ENCODE measurements around the gene IVD.

The IVD gene

GRCh38 chr15:40377606-40378005 is 28.0 kb upstream of the IVD start:
- no peak for DNase-seq (ENCODE audit: low read depth in 3 of 3)

DNA sequence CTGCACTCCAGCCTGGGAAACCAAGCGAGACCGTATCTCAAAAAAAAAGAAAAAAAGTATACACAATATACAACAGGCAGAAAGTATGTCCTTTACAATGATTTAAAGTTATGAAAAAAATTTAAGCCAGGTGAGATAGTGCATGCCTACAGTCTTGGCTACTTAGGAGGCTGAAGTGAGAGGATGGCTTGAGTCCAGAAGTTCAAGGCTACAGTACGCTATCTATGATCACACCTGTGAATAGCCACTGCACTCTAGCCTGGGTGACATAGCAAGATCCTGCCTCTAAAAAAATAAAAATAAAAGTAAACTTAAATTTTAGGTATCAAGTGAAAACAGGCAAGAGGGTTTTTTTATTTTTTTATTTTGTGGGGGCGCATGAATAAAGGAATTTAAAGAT is 26.2 kb upstream of the IVD start:
- no peak for DNase-seq (ENCODE audit: low read depth in 3 of 3)

DNA sequence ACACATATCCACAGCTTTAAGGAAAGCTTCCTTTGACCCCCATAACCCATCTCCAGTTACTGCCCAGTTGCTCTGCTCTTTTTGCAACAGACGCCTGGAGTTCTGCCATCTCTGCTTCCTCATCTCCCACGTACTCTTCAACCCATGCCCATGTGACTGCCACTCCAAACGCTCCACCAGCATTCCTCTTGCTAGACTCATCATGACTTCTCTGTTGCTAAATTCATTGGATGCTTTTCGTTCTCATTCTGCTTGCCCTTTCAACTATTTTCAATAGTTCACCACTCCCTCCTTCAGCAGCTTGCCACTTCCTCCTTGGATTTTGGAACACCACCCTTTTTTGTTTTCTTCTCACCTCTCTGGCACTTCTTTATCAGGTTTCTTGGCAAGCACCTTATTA is 25.7 kb upstream of the IVD start:
- DNase-seq (ENCODE audit: low read depth in 3 of 3): no peak

GRCh38 chr15:40380636-40381035 is 25.0 kb upstream of the IVD start:
- no peak for DNase-seq (ENCODE audit: low read depth in 3 of 3)

- no peak for DNase-seq (ENCODE audit: low read depth in 3 of 3)
Measured at GRCh38 chr15:40381818-40382529, 23.6 kb upstream of the IVD start.

- DNase-seq (ENCODE audit: low read depth in 3 of 3): peak; percentile 87 to 94 (median 92)
Measured at GRCh38 chr15:40382580-40383456, 22.8 kb upstream of the IVD start, which contains the start of gene KNSTRN. TSS of gene KNSTRN (plus strand) at chr15:40382721. CDS start at chr15:40382836, 115 bp downstream.

- no peak for DNase-seq (ENCODE audit: low read depth in 3 of 3)
Measured at GRCh38 chr15:40386480-40386879, 19.1 kb upstream of the IVD start.

- no peak for DNase-seq (ENCODE audit: low read depth in 3 of 3)
Measured at GRCh38 chr15:40388941-40389823, 16.4 kb upstream of the IVD start.

- no peak for DNase-seq (ENCODE audit: low read depth in 3 of 3)
Measured at GRCh38 chr15:40389824-40390595, 15.6 kb upstream of the IVD start.

- no peak for DNase-seq (ENCODE audit: low read depth in 3 of 3)
Measured at GRCh38 chr15:40392986-40393948, 12.3 kb upstream of the IVD start.

GRCh38 chr15:40397688-40398412 is 7.7 kb upstream of the IVD start:
- DNase-seq (ENCODE audit: low read depth in 3 of 3): no peak

- DNase-seq (ENCODE audit: low read depth in 3 of 3): no peak
Measured at GRCh38 chr15:40398413-40398873, 7.2 kb upstream of the IVD start.

- no peak for DNase-seq (ENCODE audit: low read depth in 3 of 3)
Measured at GRCh38 chr15:40399370-40399769, 6.2 kb upstream of the IVD start.

- no peak for DNase-seq (ENCODE audit: low read depth in 3 of 3)
Measured at GRCh38 chr15:40407330-40407990, 1.9 kb downstream of the IVD start.

GRCh38 chr15:40409366-40409765 is 3.8 kb downstream of the IVD start:
- no peak for DNase-seq (ENCODE audit: low read depth in 3 of 3)

DNA sequence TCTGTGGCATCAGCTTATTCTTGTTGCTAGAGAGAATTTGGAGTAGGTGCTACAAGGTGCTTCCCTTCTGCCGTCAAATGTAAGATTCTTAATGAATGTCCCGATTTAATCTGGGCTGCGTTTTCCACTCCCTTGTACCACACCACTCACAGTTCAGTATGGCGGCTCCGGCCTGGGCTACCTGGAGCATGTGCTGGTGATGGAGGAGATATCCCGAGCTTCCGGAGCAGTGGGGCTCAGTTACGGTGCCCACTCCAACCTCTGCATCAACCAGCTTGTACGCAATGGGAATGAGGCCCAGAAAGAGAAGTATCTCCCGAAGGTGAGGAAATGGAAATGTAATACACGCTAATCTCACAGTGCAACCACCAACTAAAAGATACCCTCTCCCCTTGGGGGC is 4.9 kb downstream of the IVD start:
- DNase-seq (ENCODE audit: low read depth in 3 of 3): no peak

DNA sequence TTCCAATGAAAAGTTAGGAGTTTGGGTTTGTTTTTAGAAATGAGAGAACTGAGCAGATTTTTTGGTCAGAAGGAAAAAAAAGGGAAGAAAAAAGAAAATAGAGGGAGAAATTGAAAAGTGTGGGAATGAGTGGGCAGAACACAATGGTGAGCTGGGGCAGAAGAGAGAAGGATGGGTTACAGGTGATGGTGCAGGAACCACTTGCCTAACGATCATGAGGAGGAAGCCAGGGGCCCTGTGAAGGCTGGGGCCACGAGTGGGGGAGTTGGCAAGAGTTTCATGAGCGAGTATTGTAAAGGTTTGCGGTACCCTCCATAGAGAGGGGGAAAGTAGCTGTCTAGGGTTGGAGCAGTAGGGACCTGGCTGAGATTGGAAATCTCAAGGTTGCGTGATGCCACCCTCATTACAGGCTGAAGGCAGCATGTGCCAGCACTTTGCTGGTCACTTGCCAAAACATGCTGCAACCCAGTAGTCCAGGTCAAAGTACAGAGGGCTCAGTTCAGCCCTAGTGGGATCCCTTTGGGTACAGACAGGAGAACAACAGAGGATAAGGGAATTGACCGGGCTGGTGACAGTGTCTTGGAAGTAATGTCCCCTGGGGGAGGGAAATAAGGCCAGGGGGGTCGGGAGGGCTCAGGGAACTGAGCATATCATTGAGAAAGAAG is 6.6 kb downstream of the IVD start:
- DNase-seq (ENCODE audit: low read depth in 3 of 3): no peak

DNA sequence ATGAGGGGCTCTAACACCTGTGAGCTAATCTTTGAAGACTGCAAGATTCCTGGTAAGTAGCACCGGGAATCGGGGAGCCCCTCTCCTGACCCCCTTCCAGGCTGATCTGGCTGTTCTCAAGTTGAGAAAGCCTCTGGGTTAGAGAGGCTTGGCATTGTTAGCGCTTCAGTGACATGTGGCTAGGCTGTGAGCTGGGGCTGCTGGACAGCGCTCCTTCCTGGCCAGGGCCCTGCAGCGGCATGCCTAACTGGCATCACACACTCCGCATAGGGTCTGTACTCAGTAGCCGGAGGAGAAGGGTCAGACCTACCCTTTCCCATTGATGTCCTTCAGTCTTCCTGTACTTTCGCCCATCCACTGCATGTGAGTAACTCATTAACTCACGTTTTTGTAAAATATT is 7.4 kb downstream of the IVD start:
- no peak for DNase-seq (ENCODE audit: low read depth in 3 of 3)
